Esophagus squamous epithelium (tissue), 5 donors: ENCODE data around the gene CTF1. TPM values are rescaled to one million over a fixed set of nuclear protein-coding genes. Genes with fewer than 3 reads are reported as not detected.
A peak's percentile ranks its signal among the peaks of the same experiment; 100 is the strongest.

Experiments
- DNase-seq: peaks from one replicate; lab custom pipeline; 2025; lab: John Stamatoyannopoulos, UW
- H3K27ac ChIP-seq, 4 donors: fragments of 200-600 bp; sonication (generic); one replicate each; pipeline ENCODE4 v1.5.1; 2016 to 2019; ENCODE audit warnings: mild to moderate bottlenecking in 1 of 4
- H3K27me3 ChIP-seq, 4 donors: fragments of 200-600 bp; sonication (generic); 1 replicate in 3 of 4; 2 replicates in 1 of 4; pipeline versions ENCODE4 v1.5.1 to v1.6.0; 2017 to 2021; ENCODE audit warnings: antibody characterized with exemption in 1 of 4
- H3K36me3 ChIP-seq, 3 donors: fragments of 200-600 bp; sonication (generic); one replicate each; pipeline ENCODE4 v1.5.1; 2016 to 2019
- H3K4me1 ChIP-seq, 3 donors: fragments of 200-600 bp; sonication (generic); one replicate each; pipeline ENCODE4 v1.5.1; 2017 to 2019
- H3K4me3 ChIP-seq, 4 donors: fragments of 200-600 bp; sonication (generic); 1 replicate in 3 of 4; 2 replicates in 1 of 4; pipeline ENCODE4 v1.5.1; 2016 to 2019; ENCODE audit warnings: mild to moderate bottlenecking in 2 of 4, moderate library complexity in 1 of 4
- H3K9me3 ChIP-seq, 3 donors: fragments of 200-600 bp; sonication (generic); one replicate each; pipeline ENCODE4 v1.5.1; 2016 to 2019
- POLR2A ChIP-seq, 4 donors: fragments of 450-650 bp; IDR thresholded peaks; one replicate each; pipeline ENCODE4 v1.6.1; 2017; ENCODE audit warnings: antibody characterized with exemption in 4 of 4, mild to moderate bottlenecking in 4 of 4, moderate library complexity in 3 of 4
- WGBS, 2 donors: methylation state at CpG; one replicate each; pipeline ENCODE4 v1.1.5; 2018; 5-methylcytosine and 5-hydroxymethylcytosine counted together
- intact Hi-C: fragments of 100-400 bp; cut with DNase I; formaldehyde crosslinking; loops from one replicate; pipeline ENCODE4 v1.15.0; 2022
- total RNA-seq, 4 donors: library from RNA; depleted of rRNA; stranded (reverse); fragments of >200 nt; gene quantifications; one replicate each; pipeline ENCODE4 v1.1.0, GENCODE V29; 2016
- TF ChIP-seq, protein P1 (sequence below), 6 experiments: fragments of 450-650 bp in 4 of 6; fragments of 200-600 bp in 2 of 6; sonication (generic) in 2 of 6; IDR thresholded peaks; one replicate each; pipeline ENCODE4 v1.5.1; 2016 to 2019; ENCODE audit warnings: antibody characterized with exemption in 6 of 6, mild to moderate bottlenecking in 4 of 6, moderate library complexity in 4 of 6
- donor health status: DM: yes; HTN: yes; CAD: no.

CTF1 gene
- total RNA-seq, 4 donors from 2014 or later = 0.53 to 3.6 (median 1.8) TPM

DNA sequence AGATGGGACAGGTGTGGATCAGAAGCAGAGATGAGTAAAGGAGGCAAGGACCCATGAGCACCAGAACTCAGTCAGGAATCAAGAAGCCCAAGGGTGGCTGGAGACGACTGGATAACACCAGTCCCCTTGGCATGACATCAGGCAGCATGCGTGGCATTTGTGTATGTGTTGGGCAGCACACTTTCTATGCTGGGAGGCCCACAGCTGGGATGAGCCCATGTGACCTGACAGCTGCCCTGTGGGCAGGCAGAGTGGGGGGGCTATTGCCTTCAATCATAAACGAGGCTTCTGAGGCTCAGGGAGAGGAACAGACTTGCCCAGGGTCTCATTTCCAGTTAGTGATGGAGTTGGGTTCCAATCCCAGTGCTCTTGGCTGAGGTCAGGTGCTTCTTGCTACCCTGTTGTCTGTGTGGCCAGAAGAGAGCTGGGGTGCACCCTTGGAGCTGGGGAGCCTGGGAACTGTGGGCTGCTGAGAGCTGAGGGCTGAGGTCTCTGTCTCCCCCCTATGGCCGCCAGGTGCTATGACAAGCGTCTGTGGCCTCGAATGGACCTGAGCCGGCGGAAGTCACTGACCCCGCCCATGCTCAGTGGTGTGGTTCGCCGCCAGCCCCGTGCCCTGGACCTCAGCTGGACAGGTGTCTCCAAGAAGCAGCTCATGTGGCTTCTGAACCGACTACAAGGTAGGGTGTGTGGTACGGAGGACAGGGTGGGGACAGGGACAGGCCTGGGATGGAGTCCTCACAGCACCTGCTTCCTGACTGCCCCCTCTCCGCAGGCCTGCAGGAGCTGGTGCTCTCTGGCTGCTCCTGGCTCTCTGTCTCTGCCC lies 45.4 kb downstream of the CTF1 start:
- no peaks in the 10 kb centered on the region for H3K27me3 ChIP-seq
- H3K36me3 ChIP-seq = peaks cover 0 to 65% (median 15%) of the 10 kb centered on the region in 3 donors
- TF ChIP-seq, protein P1, sequence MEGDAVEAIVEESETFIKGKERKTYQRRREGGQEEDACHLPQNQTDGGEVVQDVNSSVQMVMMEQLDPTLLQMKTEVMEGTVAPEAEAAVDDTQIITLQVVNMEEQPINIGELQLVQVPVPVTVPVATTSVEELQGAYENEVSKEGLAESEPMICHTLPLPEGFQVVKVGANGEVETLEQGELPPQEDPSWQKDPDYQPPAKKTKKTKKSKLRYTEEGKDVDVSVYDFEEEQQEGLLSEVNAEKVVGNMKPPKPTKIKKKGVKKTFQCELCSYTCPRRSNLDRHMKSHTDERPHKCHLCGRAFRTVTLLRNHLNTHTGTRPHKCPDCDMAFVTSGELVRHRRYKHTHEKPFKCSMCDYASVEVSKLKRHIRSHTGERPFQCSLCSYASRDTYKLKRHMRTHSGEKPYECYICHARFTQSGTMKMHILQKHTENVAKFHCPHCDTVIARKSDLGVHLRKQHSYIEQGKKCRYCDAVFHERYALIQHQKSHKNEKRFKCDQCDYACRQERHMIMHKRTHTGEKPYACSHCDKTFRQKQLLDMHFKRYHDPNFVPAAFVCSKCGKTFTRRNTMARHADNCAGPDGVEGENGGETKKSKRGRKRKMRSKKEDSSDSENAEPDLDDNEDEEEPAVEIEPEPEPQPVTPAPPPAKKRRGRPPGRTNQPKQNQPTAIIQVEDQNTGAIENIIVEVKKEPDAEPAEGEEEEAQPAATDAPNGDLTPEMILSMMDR (IDR thresholded peaks at IDR 0.05) = peak; percentile 75 to 92 (median 88)
- TF ChIP-seq POLR2A (IDR thresholded peaks at IDR 0.05) = no peak
- H3K4me3 ChIP-seq = peak overlapping the region in 1 of 4 donors; percentile 26
- H3K4me1 ChIP-seq = peaks cover 19 to 41% (median 26%) of the 10 kb centered on the region in 3 donors
- intact Hi-C loops = no loop called here
- H3K27ac ChIP-seq = peak overlapping the region in 3 of 4 donors; percentile 49 to 77 (median 70)
- whole genome bisulfite sequencing, 2 donors = 70% methylated on average over 3 of the region's 15 CpGs
- DNase-seq = no peak
- H3K9me3 ChIP-seq = no peaks in the 10 kb centered on the region

DNA sequence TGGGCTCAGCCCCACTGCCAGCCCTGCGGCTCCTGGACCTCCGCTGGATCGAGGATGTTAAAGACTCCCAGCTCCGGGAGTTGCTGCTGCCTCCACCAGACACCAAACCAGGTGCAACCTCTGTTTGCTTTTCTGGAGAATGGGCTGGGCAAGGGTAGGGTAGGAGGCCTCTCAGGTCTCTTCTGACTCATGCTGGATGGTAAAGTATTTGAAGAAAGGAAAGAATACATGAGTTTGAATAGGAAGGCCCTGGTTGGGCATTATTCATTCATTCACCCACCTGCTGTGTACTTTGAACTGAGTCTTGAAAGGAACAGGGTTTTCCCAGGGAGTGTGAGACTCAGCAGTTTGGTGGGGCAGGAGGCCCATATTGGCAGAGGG lies 46.0 kb downstream of the CTF1 start:
- no peaks in the 10 kb centered on the region for H3K27me3 ChIP-seq
- intact Hi-C loops = no loop called here
- 80% methylated on average over 1 to 2 of the region's 4 CpGs for WGBS, 2 donors

DNA sequence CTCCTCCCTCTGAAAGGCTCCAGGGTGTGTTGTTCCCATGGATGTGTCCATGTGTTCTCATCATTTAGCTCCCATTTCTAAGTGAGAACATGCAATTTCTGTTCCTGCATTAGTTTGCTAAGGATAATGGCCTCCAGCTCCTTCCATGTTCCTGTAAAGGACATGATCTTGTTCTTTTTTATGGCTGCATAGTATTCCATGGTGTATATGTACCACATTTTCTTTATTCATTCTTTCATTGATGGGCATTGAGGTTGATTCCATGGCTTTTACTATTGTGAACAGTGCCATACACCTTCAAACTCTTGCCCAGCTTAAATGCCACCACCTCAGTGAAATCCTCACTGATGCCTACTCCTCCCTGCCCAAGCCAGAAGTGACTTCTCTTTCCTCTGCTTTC lies 47.9 kb downstream of the CTF1 start:
- Histone ChIP-seq H3K27me3 (no peaks in the 10 kb centered on the region), H3K27ac (no peak overlapping the region), H3K9me3 (no peaks in the 10 kb centered on the region), H3K4me3 (no peak overlapping the region), H3K36me3 (peaks cover 0 to 55% (median 15%) of the 10 kb centered on the region in 3 donors), H3K4me1 (peaks cover 19 to 46% (median 22%) of the 10 kb centered on the region in 3 donors)
- DNase-seq = no peak
- intact Hi-C loops = no loop called here
- TF ChIP-seq, protein P1 (IDR thresholded peaks at IDR 0.05) = no peak
- TF ChIP-seq POLR2A (IDR thresholded peaks at IDR 0.05) = no peak

More for the DNA sequence above, 46.0 kb downstream of the CTF1 start:
- H3K36me3 ChIP-seq = peaks cover 0 to 65% (median 15%) of the 10 kb centered on the region in 3 donors
- peak overlapping the region in 3 of 4 donors; percentile 49 to 77 (median 70) for H3K27ac ChIP-seq
- H3K4me3 ChIP-seq = peak overlapping the region in 1 of 4 donors; percentile 26
- no peak for TF ChIP-seq POLR2A (IDR thresholded peaks at IDR 0.05)
- TF ChIP-seq, protein P1 (IDR thresholded peaks at IDR 0.05) = no peak
- no peaks in the 10 kb centered on the region for H3K9me3 ChIP-seq
- H3K4me1 ChIP-seq = peaks cover 19 to 41% (median 25%) of the 10 kb centered on the region in 3 donors
- DNase-seq = no peak

DNA sequence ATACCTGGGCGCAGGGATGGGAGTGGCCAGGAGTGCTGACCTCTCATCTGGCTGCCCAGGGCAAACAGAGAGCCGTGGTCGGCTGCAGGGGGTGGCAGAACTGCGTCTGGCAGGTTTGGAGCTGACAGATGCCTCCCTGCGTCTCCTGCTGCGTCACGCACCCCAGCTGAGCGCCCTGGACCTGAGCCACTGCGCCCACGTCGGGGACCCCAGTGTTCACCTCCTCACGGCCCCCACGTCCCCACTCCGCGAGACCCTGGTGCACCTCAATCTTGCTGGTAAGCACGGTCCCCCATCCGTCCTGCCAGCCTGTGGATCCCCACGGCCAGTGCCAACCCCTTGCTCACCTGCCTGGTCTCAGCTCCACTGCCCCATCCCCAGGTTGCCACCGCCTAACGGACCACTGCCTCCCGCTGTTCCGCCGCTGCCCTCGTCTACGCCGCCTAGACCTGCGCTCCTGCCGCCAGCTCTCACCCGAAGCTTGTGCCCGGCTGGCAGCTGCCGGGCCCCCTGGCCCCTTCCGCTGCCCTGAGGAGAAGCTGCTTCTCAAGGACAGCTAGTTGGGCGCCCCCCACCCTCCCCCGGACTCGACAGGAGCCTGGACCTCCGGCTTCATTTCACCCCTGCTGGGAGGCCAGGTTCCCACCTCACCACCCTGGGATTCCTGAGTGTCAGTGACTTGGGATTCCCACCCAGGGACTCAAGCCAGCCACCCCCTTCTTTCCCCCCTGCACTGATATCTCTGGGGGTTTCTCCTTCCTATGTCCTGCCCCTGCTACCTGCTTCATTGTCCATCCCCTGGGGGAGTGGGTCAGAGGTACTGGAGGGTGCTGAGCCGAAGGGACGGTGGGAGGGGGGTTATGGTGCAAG lies 50.5 kb downstream of the CTF1 start:
- Histone ChIP-seq H3K9me3 (no peaks in the 10 kb centered on the region), H3K27me3 (no peaks in the 10 kb centered on the region), H3K4me1 (peaks cover 24 to 48% (median 26%) of the 10 kb centered on the region in 3 donors), H3K36me3 (peaks cover 0 to 51% (median 15%) of the 10 kb centered on the region in 3 donors), H3K4me3 (no peak overlapping the region), H3K27ac (no peak overlapping the region)
- TF ChIP-seq, protein P1 (IDR thresholded peaks at IDR 0.05) = no peak
- TF ChIP-seq POLR2A (IDR thresholded peaks at IDR 0.05) = no peak
- no peak for DNase-seq
- intact Hi-C loops = no loop called here
- WGBS, 2 donors = 85 to 87% methylated on average over 17 to 32 of the region's 38 CpGs
